ENCODE measurements around the gene SLC44A3. TPM values are rescaled to one million over a fixed set of nuclear protein-coding genes. Genes with fewer than 3 reads are reported as not detected.
A peak's percentile ranks its signal among the peaks of the same experiment; 100 is the strongest.

The SLC44A3 gene
- total and polyA plus RNA-seq, 2 of the 13 experiments (the other 11 are each of a cell fraction or from before 2014, with no cell fraction given) = 6.8 to 14.1 TPM

GRCh38 chr1:94807742-94808491 is 12.2 kb upstream of the SLC44A3 start (continued):
- TF ChIP-seq SALL1 (CRISPR knock-in tag; IDR thresholded peaks at IDR 0.05) (peak; percentile 83), IRF9 (CRISPR knock-in tag; IDR thresholded peaks at IDR 0.05; ENCODE audit: borderline replicate concordance) (no peak), ARID5B (CRISPR knock-in tag; IDR thresholded peaks at IDR 0.05) (peak; percentile 85), NR2C2 (CRISPR knock-in tag; IDR thresholded peaks at IDR 0.05; ENCODE audit: borderline replicate concordance) (peak; percentile 29; the same call in 1 of the 2 replicates), ZNF552 (CRISPR knock-in tag; IDR thresholded peaks at IDR 0.05; ENCODE audit: borderline replicate concordance) (no peak), FOXP4 (CRISPR knock-in tag; IDR thresholded peaks at IDR 0.05) (peak; percentile 68; the same call in 1 of the 2 replicates), ZNF263 (CRISPR knock-in tag; IDR thresholded peaks at IDR 0.05) (no peak), MLX (CRISPR knock-in tag; IDR thresholded peaks at IDR 0.05) (no peak), ZNF891 (CRISPR knock-in tag; IDR thresholded peaks at IDR 0.05) (no peak), DMAP1 (CRISPR knock-in tag; IDR thresholded peaks at IDR 0.05) (no peak), KIAA2018 (CRISPR knock-in tag; IDR thresholded peaks at IDR 0.05; ENCODE audit: borderline replicate concordance) (no peak)

Data from HepG2 (cell line).